Measurements from ENCODE around the gene BST1.

The BST1 gene

GRCh38 chr4:15684498-15684897 is 18.4 kb upstream of the BST1 start:
- Mint-ChIP-seq H3K9me3 (no peaks in the 10 kb centered on the region), H3K36me3 (ENCODE audit: low read depth) (peaks cover 56% of the 10 kb centered on the region), H3K27ac (no peak overlapping the region), H3K27me3 (peaks cover 3% of the 10 kb centered on the region), H3K4me1 (ENCODE audit: low read depth) (peaks cover 34% of the 10 kb centered on the region), H3K4me3 (no peak overlapping the region)
- no peak for DNase-seq

- Mint-ChIP-seq H3K36me3 (ENCODE audit: low read depth) (peaks cover 38% of the 10 kb centered on the region), H3K4me3 (no peak overlapping the region), H3K4me1 (ENCODE audit: low read depth) (peaks cover 22% of the 10 kb centered on the region), H3K27me3 (no peaks in the 10 kb centered on the region), H3K27ac (no peak overlapping the region), H3K9me3 (no peaks in the 10 kb centered on the region)
- DNase-seq = no peak
Observed at GRCh38 chr4:15688051-15688450, 14.8 kb upstream of the BST1 start.

DNA sequence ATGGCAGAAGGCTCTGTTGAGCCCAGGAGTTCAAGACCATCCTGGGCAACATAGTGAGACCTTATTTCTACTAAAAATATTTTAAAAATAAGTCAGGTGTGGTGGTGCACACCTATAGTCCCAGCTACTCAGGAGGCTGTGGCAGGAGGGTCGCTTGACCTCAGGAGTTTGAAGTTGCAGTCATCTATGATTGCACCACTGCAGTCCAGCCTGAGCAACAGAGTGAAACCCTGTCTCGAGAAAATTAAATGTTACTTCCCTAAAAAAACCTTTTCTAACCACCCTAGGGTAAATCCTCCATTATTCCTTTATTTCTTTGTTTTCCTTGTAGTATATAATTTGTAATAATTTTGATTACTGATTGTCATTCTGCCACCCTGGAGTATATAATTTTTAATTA is 13.3 kb upstream of the BST1 start:
- peaks cover 38% of the 10 kb centered on the region for H3K36me3 Mint-ChIP-seq (ENCODE audit: low read depth)

GRCh38 chr4:15690020-15690809 is 12.7 kb upstream of the BST1 start:
- H3K27me3 Mint-ChIP-seq = no peaks in the 10 kb centered on the region
- H3K36me3 Mint-ChIP-seq (ENCODE audit: low read depth) = peaks cover 35% of the 10 kb centered on the region
- H3K4me3 Mint-ChIP-seq = no peak overlapping the region
- H3K27ac Mint-ChIP-seq = no peak overlapping the region
- H3K9me3 Mint-ChIP-seq = no peaks in the 10 kb centered on the region
- peaks cover 8% of the 10 kb centered on the region for H3K4me1 Mint-ChIP-seq (ENCODE audit: low read depth)
- no peak for DNase-seq

More for the DNA sequence above, 13.3 kb upstream of the BST1 start:
- no peak overlapping the region for H3K4me3 Mint-ChIP-seq
- no peak overlapping the region for H3K27ac Mint-ChIP-seq
- no peak for DNase-seq
- H3K4me1 Mint-ChIP-seq (ENCODE audit: low read depth) = peaks cover 12% of the 10 kb centered on the region
- H3K27me3 Mint-ChIP-seq = no peaks in the 10 kb centered on the region
- H3K9me3 Mint-ChIP-seq = no peaks in the 10 kb centered on the region

DNA sequence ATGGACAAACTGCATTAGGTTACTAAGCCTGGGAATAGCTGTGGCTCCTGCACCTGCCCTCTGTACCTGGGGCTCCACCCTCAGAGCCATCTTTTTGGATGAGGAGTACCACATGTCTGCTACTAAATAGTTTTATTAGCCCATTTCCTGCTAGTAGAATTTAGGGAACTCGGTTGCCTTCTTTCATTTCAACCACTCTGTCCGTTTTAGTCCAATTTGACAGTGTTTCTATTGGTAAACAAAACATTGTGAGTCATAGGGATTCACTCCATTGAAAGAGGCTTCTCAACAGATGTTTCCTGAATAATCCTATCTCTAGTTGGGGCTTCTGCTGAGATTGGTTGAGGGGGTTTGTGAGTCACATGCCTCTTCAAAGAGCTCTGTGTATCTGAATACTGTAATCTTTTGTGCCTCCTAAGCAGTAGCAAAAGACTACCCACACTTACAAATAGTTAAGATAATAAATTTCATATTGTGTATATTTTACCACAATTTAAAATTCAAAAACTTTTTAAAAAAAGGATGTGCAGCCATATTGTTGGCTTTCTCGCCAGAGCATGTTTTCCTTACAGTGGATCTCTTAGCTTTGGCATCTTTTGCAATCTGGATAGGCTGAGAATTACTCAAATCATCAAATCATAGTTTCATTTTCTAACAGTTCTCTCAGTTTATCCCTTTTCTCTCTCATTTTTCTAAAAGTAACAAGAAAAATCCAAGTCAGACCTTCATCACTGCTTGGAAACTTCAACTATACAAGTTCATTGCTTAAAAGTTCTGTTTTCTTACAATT is 11.3 kb upstream of the BST1 start:
- H3K27ac Mint-ChIP-seq = no peak overlapping the region
- DNase-seq = no peak
- H3K9me3 Mint-ChIP-seq = no peaks in the 10 kb centered on the region
- H3K27me3 Mint-ChIP-seq = no peaks in the 10 kb centered on the region
- no peak overlapping the region for H3K4me3 Mint-ChIP-seq
- H3K4me1 Mint-ChIP-seq (ENCODE audit: low read depth) = peaks cover 1% of the 10 kb centered on the region
- peaks cover 25% of the 10 kb centered on the region for H3K36me3 Mint-ChIP-seq (ENCODE audit: low read depth)

- no peaks in the 10 kb centered on the region for H3K9me3 Mint-ChIP-seq
- H3K27me3 Mint-ChIP-seq = peaks cover 5% of the 10 kb centered on the region
- no peak for DNase-seq
- peaks cover 14% of the 10 kb centered on the region for H3K36me3 Mint-ChIP-seq (ENCODE audit: low read depth)
- H3K4me1 Mint-ChIP-seq (ENCODE audit: low read depth) = peaks cover 1% of the 10 kb centered on the region
- H3K27ac Mint-ChIP-seq = no peak overlapping the region
- H3K4me3 Mint-ChIP-seq = no peak overlapping the region
Observed at GRCh38 chr4:15692602-15693001, 10.3 kb upstream of the BST1 start.

DNA sequence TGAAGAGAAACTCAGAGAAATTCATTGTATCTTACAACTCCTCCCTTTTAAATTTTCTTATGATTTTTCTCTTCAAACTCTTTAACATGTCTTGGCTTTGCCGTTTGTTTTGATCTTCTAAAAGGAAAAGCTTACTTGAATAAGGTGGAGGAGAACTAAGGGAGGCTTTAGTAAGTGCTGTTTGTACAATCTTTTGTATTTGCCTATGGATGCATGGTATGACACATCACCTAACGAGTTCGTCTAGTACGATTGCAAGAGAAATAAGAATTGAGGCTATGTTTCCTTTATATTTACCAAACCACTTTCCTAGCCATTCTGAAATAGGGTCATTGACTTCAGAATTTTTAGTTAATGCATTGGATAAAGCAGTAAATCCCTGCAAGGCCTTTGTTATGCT is 8.4 kb upstream of the BST1 start:
- Mint-ChIP-seq H3K27ac (no peak overlapping the region), H3K9me3 (no peaks in the 10 kb centered on the region), H3K4me3 (no peak overlapping the region), H3K4me1 (ENCODE audit: low read depth) (peaks cover 1% of the 10 kb centered on the region), H3K27me3 (peaks cover 17% of the 10 kb centered on the region), H3K36me3 (ENCODE audit: low read depth) (no peaks in the 10 kb centered on the region)
- DNase-seq = no peak

GRCh38 chr4:15695240-15695699 is 7.6 kb upstream of the BST1 start:
- DNase-seq = no peak
- no peaks in the 10 kb centered on the region for H3K9me3 Mint-ChIP-seq
- H3K4me3 Mint-ChIP-seq = no peak overlapping the region
- H3K27me3 Mint-ChIP-seq = peaks cover 23% of the 10 kb centered on the region
- peaks cover 1% of the 10 kb centered on the region for H3K4me1 Mint-ChIP-seq (ENCODE audit: low read depth)
- H3K36me3 Mint-ChIP-seq (ENCODE audit: low read depth) = no peaks in the 10 kb centered on the region
- H3K27ac Mint-ChIP-seq = no peak overlapping the region

DNA sequence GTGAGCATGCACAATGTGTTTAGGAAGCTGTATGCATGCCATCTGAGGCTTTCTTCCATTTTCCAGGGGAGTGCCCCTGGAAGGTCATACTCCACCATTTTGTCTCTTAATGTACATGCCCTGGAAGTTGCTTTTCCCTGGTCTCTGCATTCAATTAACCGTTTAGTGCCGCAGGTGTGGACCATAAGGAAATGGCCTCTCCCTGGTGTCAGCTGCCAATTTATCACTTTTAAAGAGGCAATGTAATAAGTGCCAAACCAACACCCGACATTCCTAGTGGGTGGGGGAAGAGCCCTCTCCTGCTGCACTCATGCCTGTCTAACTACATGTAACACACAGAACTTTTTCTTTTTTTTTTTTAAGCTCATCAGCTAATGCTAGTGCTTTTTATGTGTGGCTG is 7.1 kb upstream of the BST1 start:
- Mint-ChIP-seq H3K4me1 (ENCODE audit: low read depth) (peaks cover 1% of the 10 kb centered on the region), H3K27ac (no peak overlapping the region), H3K27me3 (peaks cover 26% of the 10 kb centered on the region)

DNA sequence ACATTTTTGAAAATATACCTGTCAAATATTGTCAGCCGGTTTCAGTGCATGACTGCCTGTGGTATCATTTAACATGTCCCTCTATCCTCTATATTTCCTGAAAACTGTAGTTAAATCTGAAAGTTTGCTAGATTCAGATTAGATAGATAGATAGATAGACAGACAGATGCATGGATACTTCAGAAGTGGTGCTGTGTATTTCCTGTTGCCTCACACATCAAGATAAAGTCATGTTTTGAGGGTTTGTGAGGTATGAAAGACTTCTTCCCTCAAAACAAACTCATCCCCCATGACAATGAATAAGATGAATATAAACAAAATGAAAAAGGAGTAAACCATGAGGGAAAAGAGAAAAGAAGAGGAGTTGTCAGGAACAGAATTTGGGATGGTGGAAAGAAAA is 6.0 kb upstream of the BST1 start:
- no peak for DNase-seq
- H3K27me3 Mint-ChIP-seq = peaks cover 31% of the 10 kb centered on the region
- H3K27ac Mint-ChIP-seq = no peak overlapping the region
- peaks cover under 1% of the 10 kb centered on the region for H3K4me1 Mint-ChIP-seq (ENCODE audit: low read depth)
- H3K9me3 Mint-ChIP-seq = no peaks in the 10 kb centered on the region
- no peaks in the 10 kb centered on the region for H3K36me3 Mint-ChIP-seq (ENCODE audit: low read depth)
- H3K4me3 Mint-ChIP-seq = no peak overlapping the region

More for the DNA sequence above, 7.1 kb upstream of the BST1 start:
- Mint-ChIP-seq H3K36me3 (ENCODE audit: low read depth) (no peaks in the 10 kb centered on the region), H3K9me3 (no peaks in the 10 kb centered on the region), H3K4me3 (no peak overlapping the region)
- DNase-seq = no peak

GRCh38 chr4:15703439-15703838 is 574 bp downstream of the BST1 start:
- Mint-ChIP-seq H3K4me3 (peak overlapping the region; percentile 79), H3K9me3 (no peaks in the 10 kb centered on the region), H3K4me1 (ENCODE audit: low read depth) (peaks cover 11% of the 10 kb centered on the region), H3K27ac (no peak overlapping the region), H3K27me3 (peaks cover 28% of the 10 kb centered on the region), H3K36me3 (ENCODE audit: low read depth) (no peaks in the 10 kb centered on the region)
- no peak for DNase-seq

- Mint-ChIP-seq H3K9me3 (no peaks in the 10 kb centered on the region), H3K27ac (no peak overlapping the region), H3K27me3 (peaks cover 24% of the 10 kb centered on the region), H3K4me1 (ENCODE audit: low read depth) (peaks cover 11% of the 10 kb centered on the region), H3K4me3 (no peak overlapping the region), H3K36me3 (ENCODE audit: low read depth) (no peaks in the 10 kb centered on the region)
- no peak for DNase-seq
Observed at GRCh38 chr4:15704129-15704528, 1.3 kb downstream of the BST1 start.

- H3K4me1 Mint-ChIP-seq (ENCODE audit: low read depth) = peaks cover 13% of the 10 kb centered on the region
- DNase-seq = no peak
- H3K27me3 Mint-ChIP-seq = peaks cover 7% of the 10 kb centered on the region
- no peaks in the 10 kb centered on the region for H3K9me3 Mint-ChIP-seq
- H3K36me3 Mint-ChIP-seq (ENCODE audit: low read depth) = no peaks in the 10 kb centered on the region
- H3K4me3 Mint-ChIP-seq = no peak overlapping the region
- no peak overlapping the region for H3K27ac Mint-ChIP-seq
Observed at GRCh38 chr4:15706646-15707362, 3.9 kb downstream of the BST1 start.

DNA sequence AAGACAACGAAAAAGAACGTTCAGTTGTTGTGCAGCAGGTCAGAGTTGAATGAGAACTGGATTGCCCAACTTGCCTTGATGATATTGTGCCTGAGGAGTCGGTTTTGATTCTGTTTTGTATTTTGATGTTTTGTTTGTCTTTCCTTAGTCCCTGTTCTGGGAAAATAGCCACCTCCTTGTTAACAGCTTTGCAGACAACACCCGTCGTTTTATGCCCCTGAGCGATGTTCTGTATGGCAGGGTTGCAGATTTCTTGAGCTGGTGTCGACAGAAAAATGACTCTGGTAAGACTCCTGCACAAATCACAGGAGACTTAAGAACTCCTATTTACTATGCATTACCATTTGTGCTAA is 4.5 kb downstream of the BST1 start:
- no peak overlapping the region for H3K27ac Mint-ChIP-seq
- peaks cover 9% of the 10 kb centered on the region for H3K4me1 Mint-ChIP-seq (ENCODE audit: low read depth)
- no peak overlapping the region for H3K4me3 Mint-ChIP-seq
- H3K9me3 Mint-ChIP-seq = no peaks in the 10 kb centered on the region
- DNase-seq = no peak
- H3K27me3 Mint-ChIP-seq = peaks cover 3% of the 10 kb centered on the region
- no peaks in the 10 kb centered on the region for H3K36me3 Mint-ChIP-seq (ENCODE audit: low read depth)

- no peaks in the 10 kb centered on the region for H3K27me3 Mint-ChIP-seq
Observed at GRCh38 chr4:15711762-15712161, 8.9 kb downstream of the BST1 start.

More at GRCh38 chr4:15711762-15712161, 8.9 kb downstream of the BST1 start:
- DNase-seq = no peak
- Mint-ChIP-seq H3K4me3 (no peak overlapping the region), H3K36me3 (ENCODE audit: low read depth) (no peaks in the 10 kb centered on the region), H3K9me3 (no peaks in the 10 kb centered on the region), H3K4me1 (ENCODE audit: low read depth) (peaks cover 1% of the 10 kb centered on the region), H3K27ac (no peak overlapping the region)

All from activated T-cell treated with anti-CD3 and anti-CD28 coated beads, Interleukin-2, amount 50 U/mL, for 24 hours (primary cell).